ENCODE data around the gene SEC14L5.

Gene SEC14L5

GRCh38 chr16:4987250-4987579 lies 29.1 kb downstream of the SEC14L5 start:
- TF ChIP-seq EZH2 (IDR thresholded peaks at IDR 0.05; ENCODE audit: borderline replicate concordance, low read length) (no peak), CTCF (IDR thresholded peaks at IDR 0.05; ENCODE audit: low read length) (no peak)
- no peaks in the 10 kb centered on the region for H3K9me2 ChIP-seq (ENCODE audit: low read depth, low read length)
- no peaks in the 10 kb centered on the region for H3K27me3 ChIP-seq (ENCODE audit: insufficient read depth, low read length)
- H3K36me3 ChIP-seq (ENCODE audit: insufficient read depth, low read length), result no peaks in the 10 kb centered on the region
- H3K4me2 ChIP-seq (ENCODE audit: low read length), result no peak overlapping the region
- no peaks in the 10 kb centered on the region for H3K79me2 ChIP-seq (ENCODE audit: insufficient read depth, low read length)
- H3K27ac ChIP-seq (ENCODE audit: low read depth, low read length, poor library complexity, severe bottlenecking), result no peak overlapping the region
- H2AFZ ChIP-seq (ENCODE audit: low read length), result no peak overlapping the region
- peaks cover 2% of the 10 kb centered on the region; the same call in 1 of the 2 replicates for H3K9me3 ChIP-seq (ENCODE audit: low read length)
- no peaks in the 10 kb centered on the region for H3F3A ChIP-seq (ENCODE audit: insufficient read depth, low read length)
- H3K4me3 ChIP-seq (ENCODE audit: low read depth, low read length, poor library complexity, severe bottlenecking), result no peak overlapping the region
- H3K4me1 ChIP-seq (ENCODE audit: insufficient read depth, low read length, severe bottlenecking), result no peaks in the 10 kb centered on the region
- H3K9ac ChIP-seq (ENCODE audit: low read length), result no peak overlapping the region
- no peaks in the 10 kb centered on the region for H4K20me1 ChIP-seq (ENCODE audit: insufficient read depth, low read length)

GRCh38 chr16:4987580-4988374 lies 29.6 kb downstream of the SEC14L5 start:
- H3F3A ChIP-seq (ENCODE audit: insufficient read depth, low read length), result no peaks in the 10 kb centered on the region
- H3K4me2 ChIP-seq (ENCODE audit: low read length), result no peak overlapping the region
- H2AFZ ChIP-seq (ENCODE audit: low read length), result no peak overlapping the region
- no peak for TF ChIP-seq EZH2 (IDR thresholded peaks at IDR 0.05; ENCODE audit: borderline replicate concordance, low read length)
- no peak for TF ChIP-seq CTCF (IDR thresholded peaks at IDR 0.05; ENCODE audit: low read length)
- H3K9ac ChIP-seq (ENCODE audit: low read length), result no peak overlapping the region
- no peaks in the 10 kb centered on the region for H3K4me1 ChIP-seq (ENCODE audit: insufficient read depth, low read length, severe bottlenecking)
- peaks cover 2% of the 10 kb centered on the region; the same call in 1 of the 2 replicates for H3K9me3 ChIP-seq (ENCODE audit: low read length)
- H3K9me2 ChIP-seq (ENCODE audit: low read depth, low read length), result no peaks in the 10 kb centered on the region
- no peaks in the 10 kb centered on the region for H4K20me1 ChIP-seq (ENCODE audit: insufficient read depth, low read length)
- no peaks in the 10 kb centered on the region for H3K27me3 ChIP-seq (ENCODE audit: insufficient read depth, low read length)
- no peak overlapping the region for H3K4me3 ChIP-seq (ENCODE audit: low read depth, low read length, poor library complexity, severe bottlenecking)
- H3K79me2 ChIP-seq (ENCODE audit: insufficient read depth, low read length), result no peaks in the 10 kb centered on the region
- H3K27ac ChIP-seq (ENCODE audit: low read depth, low read length, poor library complexity, severe bottlenecking), result no peak overlapping the region
- H3K36me3 ChIP-seq (ENCODE audit: insufficient read depth, low read length), result no peaks in the 10 kb centered on the region

GRCh38 chr16:4988647-4989046 lies 30.5 kb downstream of the SEC14L5 start:
- Histone ChIP-seq H3F3A (ENCODE audit: insufficient read depth, low read length) (no peaks in the 10 kb centered on the region), H2AFZ (ENCODE audit: low read length) (no peak overlapping the region), H3K79me2 (ENCODE audit: insufficient read depth, low read length) (no peaks in the 10 kb centered on the region), H4K20me1 (ENCODE audit: insufficient read depth, low read length) (no peaks in the 10 kb centered on the region), H3K4me2 (ENCODE audit: low read length) (no peak overlapping the region), H3K9me3 (ENCODE audit: low read length) (peaks cover 2% of the 10 kb centered on the region; the same call in 1 of the 2 replicates), H3K27ac (ENCODE audit: low read depth, low read length, poor library complexity, severe bottlenecking) (no peak overlapping the region), H3K9me2 (ENCODE audit: low read depth, low read length) (no peaks in the 10 kb centered on the region), H3K9ac (ENCODE audit: low read length) (no peak overlapping the region), H3K36me3 (ENCODE audit: insufficient read depth, low read length) (no peaks in the 10 kb centered on the region), H3K4me1 (ENCODE audit: insufficient read depth, low read length, severe bottlenecking) (no peaks in the 10 kb centered on the region), H3K27me3 (ENCODE audit: insufficient read depth, low read length) (no peaks in the 10 kb centered on the region), H3K4me3 (ENCODE audit: low read depth, low read length, poor library complexity, severe bottlenecking) (no peak overlapping the region)
- no peak for TF ChIP-seq CTCF (IDR thresholded peaks at IDR 0.05; ENCODE audit: low read length)
- TF ChIP-seq EZH2 (IDR thresholded peaks at IDR 0.05; ENCODE audit: borderline replicate concordance, low read length), result no peak
